ENCODE measurements around the gene GAS2. TPM values are rescaled to one million over a fixed set of nuclear protein-coding genes. Genes with fewer than 3 reads are reported as not detected.

The GAS2 gene
- total RNA-seq, 8 experiments from 2014 or later: 1.5 to 4.8 (median 2.9) TPM

GRCh38 chr11:22656130-22656529 is 10.3 kb upstream of the GAS2 start:
- H3K4me1 ChIP-seq (replicated peaks in 1 of 2): peaks cover 0 to 5% of the 10 kb centered on the region in 2 donors
- ATAC-seq (replicated peaks in 6 of 8): no peak
- in situ Hi-C loops (cut with MboI; ENCODE audit: low pct_unique_long_range_greater_than_20kb in 2 of 9, low sequenced_read_pairs in 9 of 9, unreplicated experiment in 9 of 9): no loop called here

DNA sequence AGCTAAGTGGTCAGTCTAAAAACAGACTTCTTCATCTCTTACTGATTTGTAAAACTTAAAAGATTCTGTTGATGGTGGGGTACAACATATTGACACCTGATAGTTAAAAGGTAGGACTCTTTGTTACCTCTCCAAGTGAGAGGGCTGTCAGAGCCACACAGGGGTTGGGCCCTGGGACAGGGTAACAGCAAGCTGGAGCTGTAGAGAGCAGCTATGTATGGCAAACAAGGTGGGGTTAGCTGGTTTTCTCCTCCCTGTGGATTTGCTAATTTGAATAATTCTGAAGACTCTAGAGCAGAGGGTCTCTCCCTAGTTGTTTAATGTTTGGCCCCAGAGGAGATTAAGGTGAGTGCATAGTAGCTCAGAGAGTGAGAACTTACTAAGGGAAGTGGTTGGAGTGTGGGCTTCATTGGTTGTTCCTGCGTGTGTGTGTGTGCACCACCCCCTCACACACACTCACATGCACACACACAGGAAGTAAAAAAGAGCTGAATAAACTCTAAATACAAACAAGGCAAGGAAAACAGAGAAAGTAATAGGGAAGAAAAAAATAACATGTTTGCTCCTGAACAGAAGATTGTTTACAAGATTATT is 9.2 kb upstream of the GAS2 start:
- in situ Hi-C loops (cut with MboI; ENCODE audit: low pct_unique_long_range_greater_than_20kb in 2 of 9, low sequenced_read_pairs in 9 of 9, unreplicated experiment in 9 of 9): no loop called here
- Histone ChIP-seq H3K27ac (no peak overlapping the region), H3K4me1 (replicated peaks in 1 of 2) (peaks cover 0 to 5% of the 10 kb centered on the region in 2 donors), H3K4me3 (no peak overlapping the region)
- ATAC-seq (replicated peaks in 6 of 8): no peak
- 0 to 100% (median 73%) methylated on average over 1 of the region's 1 CpG; no CpG with 5 or more reads in 4 of the 10 experiments for WGBS, 10 experiments

More at GRCh38 chr11:22656130-22656529, 10.3 kb upstream of the GAS2 start:
- no peak overlapping the region for H3K4me3 ChIP-seq
- no peak overlapping the region for H3K27ac ChIP-seq

GRCh38 chr11:22659783-22660182 is 6.6 kb upstream of the GAS2 start:
- ATAC-seq (replicated peaks in 6 of 8): no peak
- H3K4me3 ChIP-seq: no peak overlapping the region
- in situ Hi-C loops (cut with MboI; ENCODE audit: low pct_unique_long_range_greater_than_20kb in 2 of 9, low sequenced_read_pairs in 9 of 9, unreplicated experiment in 9 of 9): no loop called here
- H3K27ac ChIP-seq: no peak overlapping the region
- WGBS, 10 experiments: 80 to 100% (median 92%) methylated on average over 1 of the region's 1 CpG; no CpG with 5 or more reads in 5 of the 10 experiments
- peaks cover 0 to 5% of the 10 kb centered on the region in 2 donors for H3K4me1 ChIP-seq (replicated peaks in 1 of 2)

DNA sequence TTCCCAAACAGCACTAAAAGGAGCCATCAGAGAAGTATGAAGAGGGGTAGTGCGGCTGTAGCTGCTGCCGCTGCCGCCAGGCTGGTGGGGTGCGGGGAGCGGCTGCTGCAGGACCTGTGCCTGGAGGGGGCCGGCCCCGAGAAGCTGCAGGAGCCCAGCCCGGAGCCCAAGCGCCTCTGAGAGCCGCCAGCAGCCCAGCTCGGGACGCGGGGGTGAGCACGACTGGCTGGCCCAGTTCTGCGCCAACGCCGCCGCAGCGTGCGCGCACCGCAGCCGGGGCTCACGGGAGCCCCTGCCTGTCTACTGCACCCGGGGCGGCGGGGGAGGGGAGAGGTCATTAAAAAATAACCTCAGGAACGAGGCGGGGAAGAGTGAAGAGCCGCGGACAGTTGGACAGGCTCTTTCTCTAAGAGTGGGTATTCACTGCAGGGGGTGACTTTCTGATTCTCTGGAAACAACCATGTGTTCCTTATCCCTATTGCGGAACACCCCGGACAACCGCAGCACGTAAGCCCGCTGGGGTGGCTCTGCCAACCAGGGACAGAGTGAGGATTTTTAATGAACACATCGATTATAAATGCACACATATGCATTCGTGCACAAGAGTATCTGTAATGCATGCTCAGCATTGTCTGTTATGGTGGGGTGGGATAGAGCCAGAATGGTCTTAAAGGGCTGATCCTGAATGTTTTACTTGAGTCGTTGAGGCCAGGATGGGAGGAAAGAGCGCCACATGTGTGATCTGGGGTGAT is 453 bp downstream of the GAS2 start:
- WGBS, 10 experiments: 0 to 72% (median 4%) methylated on average over 1 to 10 of the region's 40 CpGs; no CpG with 5 or more reads in 2 of the 10 experiments
- peak; percentile 50 to 96 (median 94) for ATAC-seq (replicated peaks in 6 of 8)
- H3K4me1 ChIP-seq (replicated peaks in 1 of 2): peaks cover 4 to 7% of the 10 kb centered on the region in 2 donors

DNA sequence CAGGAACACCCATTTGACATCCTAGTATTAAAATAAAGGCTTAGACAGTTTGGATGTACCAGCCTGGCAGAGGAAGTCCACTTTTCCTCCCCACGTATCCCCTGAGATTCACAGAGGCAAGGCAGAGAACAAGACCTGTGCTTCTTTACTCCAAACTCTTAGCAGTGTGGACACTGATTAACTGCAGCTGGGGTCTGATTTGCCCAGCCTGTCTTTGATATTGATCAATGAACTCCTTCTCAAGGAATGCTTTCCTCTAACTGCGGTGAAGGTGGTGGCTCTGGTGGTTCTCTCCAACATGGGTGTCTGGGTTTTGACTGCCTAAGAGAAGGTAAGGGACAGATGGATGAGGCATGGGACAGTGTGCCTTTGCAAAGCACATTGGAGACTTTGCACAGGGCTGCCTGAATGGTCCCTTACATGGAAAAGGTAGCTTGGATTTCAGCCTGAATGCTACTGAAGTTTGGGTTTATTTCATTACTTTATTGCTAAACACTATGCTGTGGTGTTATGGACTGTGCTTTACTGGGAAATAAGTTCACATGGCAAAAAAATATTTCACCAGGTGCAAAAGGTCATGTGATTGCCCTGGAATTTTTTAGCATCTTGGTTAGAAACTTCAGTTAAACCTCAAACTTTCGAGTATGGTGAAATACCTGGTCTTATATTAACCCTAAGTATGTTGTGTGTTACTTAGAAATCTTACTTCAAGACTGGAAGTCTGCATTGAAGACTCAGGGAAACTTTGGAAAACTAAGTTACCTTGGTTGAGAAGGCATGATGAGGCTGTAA is 1.8 kb downstream of the GAS2 start:
- no peak for ATAC-seq (replicated peaks in 6 of 8)
- in situ Hi-C loops (cut with MboI; ENCODE audit: low pct_unique_long_range_greater_than_20kb in 2 of 9, low sequenced_read_pairs in 9 of 9, unreplicated experiment in 9 of 9): no loop called here
- Histone ChIP-seq H3K4me3 (no peak overlapping the region), H3K27ac (no peak overlapping the region), H3K4me1 (replicated peaks in 1 of 2) (peaks cover 4 to 7% of the 10 kb centered on the region in 2 donors)
- 7 to 92% (median 70%) methylated on average over 1 to 3 of the region's 3 CpGs; no CpG with 5 or more reads in 1 of the 10 experiments for WGBS, 10 experiments

More for the DNA sequence above, 453 bp downstream of the GAS2 start:
- H3K4me3 ChIP-seq: peak overlapping the region; percentile 37 to 54 (median 40)
- H3K27ac ChIP-seq: no peak overlapping the region
- in situ Hi-C loops (cut with MboI; ENCODE audit: low pct_unique_long_range_greater_than_20kb in 2 of 9, low sequenced_read_pairs in 9 of 9, unreplicated experiment in 9 of 9): no loop called here

DNA sequence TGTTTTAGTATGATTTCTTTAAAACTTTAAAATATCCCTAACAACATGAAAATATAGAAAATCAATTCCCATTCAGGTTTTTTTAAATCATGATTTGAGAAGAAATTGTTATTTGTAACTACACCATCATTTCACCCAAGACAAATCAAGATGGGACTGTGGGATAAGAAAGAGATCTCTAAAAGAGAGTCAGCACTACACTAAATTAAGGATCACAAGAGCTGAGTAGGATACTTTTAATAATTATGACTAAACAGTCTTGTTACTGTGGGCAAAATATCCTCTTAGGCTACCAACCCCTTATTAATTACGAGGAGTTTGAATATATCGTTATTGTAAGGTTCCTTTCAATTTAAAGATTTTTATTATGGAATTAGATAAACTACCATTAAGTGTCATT is 3.0 kb downstream of the GAS2 start:
- no peak overlapping the region for H3K27ac ChIP-seq

GRCh38 chr11:22670830-22671229 is 4.4 kb downstream of the GAS2 start:
- ATAC-seq (replicated peaks in 6 of 8): peak in 1 of 8 experiments; percentile 33

More for the DNA sequence above, 3.0 kb downstream of the GAS2 start:
- H3K4me1 ChIP-seq (replicated peaks in 1 of 2): peaks cover 4 to 7% of the 10 kb centered on the region in 2 donors
- 8 to 100% (median 79%) methylated on average over 1 to 2 of the region's 2 CpGs; no CpG with 5 or more reads in 1 of the 10 experiments for WGBS, 10 experiments
- in situ Hi-C loops (cut with MboI; ENCODE audit: low pct_unique_long_range_greater_than_20kb in 2 of 9, low sequenced_read_pairs in 9 of 9, unreplicated experiment in 9 of 9): no loop called here
- H3K4me3 ChIP-seq: no peak overlapping the region
- no peak for ATAC-seq (replicated peaks in 6 of 8)

GRCh38 chr11:22671751-22672150 is 5.3 kb downstream of the GAS2 start:
- WGBS, 10 experiments: 0 to 94% (median 23%) methylated on average over 2 of the region's 2 CpGs; no CpG with 5 or more reads in 3 of the 10 experiments
- H3K27ac ChIP-seq: no peak overlapping the region
- no peak for ATAC-seq (replicated peaks in 6 of 8)
- no peak overlapping the region for H3K4me3 ChIP-seq
- in situ Hi-C loops (cut with MboI; ENCODE audit: low pct_unique_long_range_greater_than_20kb in 2 of 9, low sequenced_read_pairs in 9 of 9, unreplicated experiment in 9 of 9): no loop called here
- H3K4me1 ChIP-seq (replicated peaks in 1 of 2): peaks cover 0 to 3% of the 10 kb centered on the region in 2 donors

More at GRCh38 chr11:22670830-22671229, 4.4 kb downstream of the GAS2 start:
- in situ Hi-C loops (cut with MboI; ENCODE audit: low pct_unique_long_range_greater_than_20kb in 2 of 9, low sequenced_read_pairs in 9 of 9, unreplicated experiment in 9 of 9): no loop called here
- peaks cover 4 to 6% of the 10 kb centered on the region in 2 donors for H3K4me1 ChIP-seq (replicated peaks in 1 of 2)
- WGBS, 10 experiments: 0 to 82% (median 33%) methylated on average over 1 of the region's 1 CpG; no CpG with 5 or more reads in 3 of the 10 experiments
- H3K27ac ChIP-seq: no peak overlapping the region
- H3K4me3 ChIP-seq: no peak overlapping the region

DNA sequence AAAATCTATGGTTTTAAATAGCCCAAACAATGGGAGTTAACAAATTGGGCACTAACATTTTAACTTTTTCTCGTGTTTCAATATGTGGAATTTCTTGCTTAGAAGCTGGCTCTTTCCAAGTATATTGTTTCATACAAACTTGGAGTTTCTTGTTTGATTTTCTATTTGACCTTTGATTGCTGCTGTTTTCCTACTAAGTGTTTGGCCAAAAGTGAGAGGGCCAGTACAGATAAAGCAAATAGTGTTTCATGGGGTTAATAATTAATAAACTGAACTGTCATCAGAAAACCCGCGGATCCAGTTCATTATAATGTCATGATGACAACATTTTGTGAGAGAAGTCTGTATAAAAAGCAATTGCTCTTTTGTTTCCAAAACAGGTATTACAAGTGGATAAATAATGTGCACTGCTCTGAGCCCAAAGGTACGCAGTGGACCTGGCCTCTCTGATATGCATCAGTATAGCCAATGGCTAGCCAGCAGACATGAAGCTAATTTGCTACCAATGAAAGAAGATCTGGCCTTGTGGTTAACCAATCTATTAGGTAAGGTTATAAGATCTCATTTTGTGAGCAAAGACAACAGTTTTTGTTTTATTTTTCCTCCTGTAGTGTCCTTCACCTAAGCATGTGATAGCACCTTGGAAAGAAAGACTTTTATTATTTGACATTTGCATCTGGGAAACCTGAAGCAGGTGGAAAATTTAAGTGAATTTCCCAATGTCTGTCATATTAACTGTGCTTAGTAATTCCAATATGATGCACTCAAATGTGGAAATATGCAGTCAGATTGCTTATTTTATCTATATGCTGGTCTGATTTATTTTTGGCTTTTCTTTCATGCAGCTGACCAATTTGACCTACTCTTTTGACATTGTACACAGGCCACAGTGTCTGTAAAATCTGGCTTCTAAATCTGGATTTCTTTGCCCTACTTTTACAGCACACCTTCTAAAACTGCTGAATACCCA is 8.3 kb downstream of the GAS2 start:
- 6 to 98% (median 73%) methylated on average over 4 of the region's 4 CpGs for WGBS, 10 experiments
- no peaks in the 10 kb centered on the region for H3K4me1 ChIP-seq (replicated peaks in 1 of 2)
- no peak overlapping the region for H3K4me3 ChIP-seq
- ATAC-seq (replicated peaks in 6 of 8): no peak
- no peak overlapping the region for H3K27ac ChIP-seq
- in situ Hi-C loops (cut with MboI; ENCODE audit: low pct_unique_long_range_greater_than_20kb in 2 of 9, low sequenced_read_pairs in 9 of 9, unreplicated experiment in 9 of 9): no loop called here

GRCh38 chr11:22677153-22677903 is 10.9 kb downstream of the GAS2 start:
- in situ Hi-C loops (cut with MboI; ENCODE audit: low pct_unique_long_range_greater_than_20kb in 2 of 9, low sequenced_read_pairs in 9 of 9, unreplicated experiment in 9 of 9): no loop called here
- Histone ChIP-seq H3K27ac (no peak overlapping the region), H3K4me3 (no peak overlapping the region), H3K4me1 (replicated peaks in 1 of 2) (no peaks in the 10 kb centered on the region)
- WGBS, 10 experiments: 0 to 90% (median 62%) methylated on average over 2 to 4 of the region's 4 CpGs
- ATAC-seq (replicated peaks in 6 of 8): no peak

DNA sequence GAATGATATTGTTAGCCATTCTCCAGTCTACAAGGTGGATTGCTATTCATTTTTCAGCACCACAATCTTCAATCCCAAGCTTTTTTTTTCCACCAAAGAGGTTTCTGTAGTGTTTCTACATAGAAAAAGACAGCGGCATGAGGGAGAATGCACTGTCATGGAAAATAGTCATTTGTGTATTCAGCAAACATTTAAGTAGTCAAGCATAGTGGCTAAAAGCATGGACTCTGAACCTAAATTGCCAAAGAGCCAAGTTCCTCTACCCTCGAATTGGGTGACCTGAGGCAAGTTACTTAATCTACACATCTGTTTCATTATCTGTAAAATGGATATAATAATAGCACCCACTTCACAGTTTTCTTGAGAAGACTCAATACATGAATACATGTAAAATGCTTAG is 14.2 kb downstream of the GAS2 start:
- ATAC-seq (replicated peaks in 6 of 8): no peak
- in situ Hi-C loops (cut with MboI; ENCODE audit: low pct_unique_long_range_greater_than_20kb in 2 of 9, low sequenced_read_pairs in 9 of 9, unreplicated experiment in 9 of 9): no loop called here
- H3K27ac ChIP-seq: no peak overlapping the region
- WGBS, 10 experiments: 0 to 78% (median 44%) methylated on average over 1 to 2 of the region's 2 CpGs; no CpG with 5 or more reads in 1 of the 10 experiments
- H3K4me1 ChIP-seq (replicated peaks in 1 of 2): no peaks in the 10 kb centered on the region
- H3K4me3 ChIP-seq: no peak overlapping the region
